ENCODE results near the gene DTNA. TPM values are rescaled to one million over a fixed set of nuclear protein-coding genes. Genes with fewer than 3 reads are reported as not detected.

The DTNA gene
- polyA plus RNA-seq, 1 donor (not counting 4 experiments of a cell fraction or from before 2014, with no cell fraction given): 0.81 TPM

GRCh38 chr18:34821669-34822210 lies 111.6 kb downstream of the DTNA start:
- DNase-seq (ENCODE audit: low read depth, low spot score) (no peak), FAIRE-seq (no peak)
- Histone ChIP-seq H3K9me1 (ENCODE audit: control insufficient read depth, extremely low read depth, insufficient read depth, low read length) (no peaks in the 10 kb centered on the region), H4K20me1 (ENCODE audit: control insufficient read depth, extremely low read depth, insufficient read depth, low read length) (no peaks in the 10 kb centered on the region), H3K9me3 (ENCODE audit: control insufficient read depth, low read depth, low read length) (no peaks in the 10 kb centered on the region), H3K9ac (ENCODE audit: control insufficient read depth, extremely low read depth, insufficient read depth, low read length) (no peak overlapping the region), H3K27ac (ENCODE audit: control insufficient read depth, insufficient read depth, low read length) (no peak overlapping the region), H3K79me2 (ENCODE audit: control insufficient read depth, insufficient read depth, low read length) (no peaks in the 10 kb centered on the region), H3K4me1 (ENCODE audit: control insufficient read depth, extremely low read depth, insufficient read depth, low read length) (no peaks in the 10 kb centered on the region), H3K36me3 (ENCODE audit: control insufficient read depth in 2 of 2, extremely low read depth in 1 of 2, insufficient read depth in 2 of 2, low read length in 2 of 2) (no peaks in the 10 kb centered on the region), H3K4me2 (ENCODE audit: control insufficient read depth, extremely low read depth, insufficient read depth, low read depth, low read length) (no peak overlapping the region), H3K27me3 (ENCODE audit: control insufficient read depth, extremely low read depth, insufficient read depth, low read length) (no peaks in the 10 kb centered on the region), H3K4me3 (ENCODE audit: control insufficient read depth in 2 of 3, extremely low read depth in 1 of 3, insufficient read depth in 2 of 3, low read depth in 1 of 3, low read length in 3 of 3) (no peak overlapping the region), H2AFZ (ENCODE audit: control insufficient read depth, low read length) (no peak overlapping the region)
- TF ChIP-seq, protein P1, sequence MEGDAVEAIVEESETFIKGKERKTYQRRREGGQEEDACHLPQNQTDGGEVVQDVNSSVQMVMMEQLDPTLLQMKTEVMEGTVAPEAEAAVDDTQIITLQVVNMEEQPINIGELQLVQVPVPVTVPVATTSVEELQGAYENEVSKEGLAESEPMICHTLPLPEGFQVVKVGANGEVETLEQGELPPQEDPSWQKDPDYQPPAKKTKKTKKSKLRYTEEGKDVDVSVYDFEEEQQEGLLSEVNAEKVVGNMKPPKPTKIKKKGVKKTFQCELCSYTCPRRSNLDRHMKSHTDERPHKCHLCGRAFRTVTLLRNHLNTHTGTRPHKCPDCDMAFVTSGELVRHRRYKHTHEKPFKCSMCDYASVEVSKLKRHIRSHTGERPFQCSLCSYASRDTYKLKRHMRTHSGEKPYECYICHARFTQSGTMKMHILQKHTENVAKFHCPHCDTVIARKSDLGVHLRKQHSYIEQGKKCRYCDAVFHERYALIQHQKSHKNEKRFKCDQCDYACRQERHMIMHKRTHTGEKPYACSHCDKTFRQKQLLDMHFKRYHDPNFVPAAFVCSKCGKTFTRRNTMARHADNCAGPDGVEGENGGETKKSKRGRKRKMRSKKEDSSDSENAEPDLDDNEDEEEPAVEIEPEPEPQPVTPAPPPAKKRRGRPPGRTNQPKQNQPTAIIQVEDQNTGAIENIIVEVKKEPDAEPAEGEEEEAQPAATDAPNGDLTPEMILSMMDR (optimal IDR thresholded peaks at IDR 0.05 in 1 of 3, IDR thresholded peaks at IDR 0.05 in 1 of 3, conservative IDR thresholded peaks at IDR 0.05 in 1 of 3; ENCODE audit: extremely low read depth in 1 of 3, insufficient read depth in 2 of 3, low read length in 3 of 3): no peak
- no peak for TF ChIP-seq EZH2 (IDR thresholded peaks at IDR 0.05; ENCODE audit: low read length)
- dilution Hi-C loops (cut with MboI; ENCODE audit: extremely low pct_ligation_motif_present, low sequenced_read_pairs): no loop called here

GRCh38 chr18:34828093-34828492 lies 118.0 kb downstream of the DTNA start:
- no peaks in the 10 kb centered on the region for H3K79me2 ChIP-seq (ENCODE audit: control insufficient read depth, insufficient read depth, low read length)
- no peak for TF ChIP-seq EZH2 (IDR thresholded peaks at IDR 0.05; ENCODE audit: low read length)
- TF ChIP-seq, protein P1 (optimal IDR thresholded peaks at IDR 0.05 in 1 of 3, IDR thresholded peaks at IDR 0.05 in 1 of 3, conservative IDR thresholded peaks at IDR 0.05 in 1 of 3; ENCODE audit: extremely low read depth in 1 of 3, insufficient read depth in 2 of 3, low read length in 3 of 3): no peak
- no peaks in the 10 kb centered on the region for H3K9me1 ChIP-seq (ENCODE audit: control insufficient read depth, extremely low read depth, insufficient read depth, low read length)
- H3K4me2 ChIP-seq (ENCODE audit: control insufficient read depth, extremely low read depth, insufficient read depth, low read depth, low read length): no peak overlapping the region
- no peaks in the 10 kb centered on the region for H3K27me3 ChIP-seq (ENCODE audit: control insufficient read depth, extremely low read depth, insufficient read depth, low read length)
- no peak overlapping the region for H3K9ac ChIP-seq (ENCODE audit: control insufficient read depth, extremely low read depth, insufficient read depth, low read length)
- no peaks in the 10 kb centered on the region for H3K9me3 ChIP-seq (ENCODE audit: control insufficient read depth, low read depth, low read length)
- no peaks in the 10 kb centered on the region for H4K20me1 ChIP-seq (ENCODE audit: control insufficient read depth, extremely low read depth, insufficient read depth, low read length)
- DNase-seq (ENCODE audit: low read depth, low spot score) (no peak), FAIRE-seq (no peak)
- no peaks in the 10 kb centered on the region for H3K4me1 ChIP-seq (ENCODE audit: control insufficient read depth, extremely low read depth, insufficient read depth, low read length)
- dilution Hi-C loops (cut with MboI; ENCODE audit: extremely low pct_ligation_motif_present, low sequenced_read_pairs): no loop called here
- H3K4me3 ChIP-seq (ENCODE audit: control insufficient read depth in 2 of 3, extremely low read depth in 1 of 3, insufficient read depth in 2 of 3, low read depth in 1 of 3, low read length in 3 of 3): no peak overlapping the region
- no peaks in the 10 kb centered on the region for H3K36me3 ChIP-seq (ENCODE audit: control insufficient read depth in 2 of 2, extremely low read depth in 1 of 2, insufficient read depth in 2 of 2, low read length in 2 of 2)
- no peak overlapping the region for H3K27ac ChIP-seq (ENCODE audit: control insufficient read depth, insufficient read depth, low read length)
- H2AFZ ChIP-seq (ENCODE audit: control insufficient read depth, low read length): no peak overlapping the region
